MV-4-11 (cell line): ENCODE data around the gene ANTXRL.
"Not testable (repeated sequence)": the region's sequence is repeated elsewhere in the genome, so short reads cannot be mapped to it uniquely, and the experiment has no call there.

Experiments
- DNase-seq: peaks from one replicate; lab custom pipeline; 2025; lab: John Stamatoyannopoulos, UW

ANTXRL gene

GRCh38 chr10:46330894-46331293, 44.1 kb downstream of the ANTXRL start:
- DNase-seq, result no peak

- not testable (repeated sequence) for DNase-seq
Measured at GRCh38 chr10:46365484-46365883, 78.7 kb downstream of the ANTXRL start.

DNA sequence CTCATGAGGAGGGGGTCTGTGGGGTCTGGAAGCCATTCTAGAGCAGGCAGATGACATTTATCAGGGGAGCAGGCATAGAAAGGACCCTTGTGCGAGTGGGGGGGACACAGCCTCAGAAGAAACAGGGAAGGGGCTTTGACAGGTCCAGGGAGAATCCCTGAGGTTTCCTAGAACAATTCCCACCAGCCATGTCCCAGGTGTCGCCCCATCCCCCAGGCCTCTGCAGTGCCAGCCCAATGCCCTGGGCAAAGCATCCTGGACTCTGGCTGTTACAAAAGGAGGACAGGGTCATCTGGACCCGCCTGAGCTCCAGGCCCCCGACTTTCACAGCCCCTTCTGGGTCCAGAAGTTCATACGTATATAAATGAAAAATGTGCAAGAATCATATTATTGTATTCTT, 80.4 kb downstream of the ANTXRL start:
- DNase-seq, result not testable (repeated sequence)

DNA sequence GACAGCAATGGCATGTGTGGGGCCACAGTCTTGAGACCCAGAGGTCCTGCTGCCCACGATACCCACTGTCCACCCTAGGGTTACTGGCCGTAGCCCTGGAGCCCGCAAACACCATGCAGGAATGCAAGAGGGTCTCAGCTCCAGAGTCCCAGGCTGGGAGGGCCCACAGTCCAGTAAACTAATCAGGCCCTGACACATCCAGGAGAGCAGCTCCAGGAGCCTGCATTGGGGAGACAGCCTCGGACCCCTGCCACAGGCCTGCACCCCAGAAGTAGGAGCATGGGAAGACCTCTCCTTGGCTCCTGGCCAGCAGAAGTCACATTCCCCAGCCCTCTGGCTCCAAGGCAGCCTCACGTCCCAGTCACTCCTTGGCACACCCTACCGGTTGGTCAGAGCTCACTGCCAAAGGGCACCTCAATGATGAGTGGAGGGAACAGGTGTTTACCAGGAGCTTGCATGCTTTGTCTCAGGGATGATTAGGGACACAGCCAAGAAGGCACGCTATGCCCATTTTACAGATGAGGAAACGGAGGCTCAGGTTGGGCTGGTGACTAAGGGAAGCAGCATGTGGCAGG, 81.0 kb downstream of the ANTXRL start:
- not testable (repeated sequence) for DNase-seq

- not testable (repeated sequence) for DNase-seq
Measured at GRCh38 chr10:46368956-46369355, 82.2 kb downstream of the ANTXRL start.

DNA sequence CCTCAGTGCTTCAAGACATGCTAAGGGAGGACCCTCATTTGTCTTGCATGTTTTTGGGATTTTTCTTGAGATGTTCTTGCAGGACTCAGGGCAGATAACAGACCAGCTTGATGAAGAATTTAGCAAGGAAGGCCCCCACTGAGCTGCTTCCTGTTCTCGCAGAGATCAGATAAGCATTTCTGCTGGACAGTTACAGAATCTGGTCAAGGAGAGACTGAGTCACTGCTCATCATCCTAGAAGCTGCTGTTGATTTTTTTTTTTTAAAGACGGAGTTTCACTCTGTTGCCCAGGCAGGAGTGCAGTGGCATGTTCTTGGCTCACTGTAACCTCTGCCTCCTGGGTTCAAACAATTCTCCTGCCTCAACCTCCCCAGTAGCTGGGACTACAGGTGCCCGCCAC, 87.6 kb downstream of the ANTXRL start:
- DNase-seq, result not testable (repeated sequence)

DNA sequence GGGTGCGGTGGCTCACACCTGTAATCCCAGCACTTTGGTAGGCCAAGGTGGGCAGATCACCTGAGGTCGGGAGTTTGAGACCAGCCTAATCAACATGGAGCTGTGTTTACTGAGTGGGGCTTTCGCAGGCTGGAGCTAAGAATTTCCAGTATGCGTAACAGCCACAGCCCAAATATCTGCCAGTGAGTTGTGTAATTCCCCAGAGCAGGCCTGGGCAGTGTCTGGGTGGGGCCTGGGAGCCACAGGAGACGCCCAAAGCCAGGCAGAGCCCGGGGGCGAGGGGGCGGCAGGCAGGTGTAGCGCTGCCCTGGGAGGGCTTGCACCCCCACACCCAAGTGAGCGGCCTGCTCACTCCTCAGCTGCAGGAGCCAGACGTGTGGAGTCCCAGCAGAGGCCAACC, 88.6 kb downstream of the ANTXRL start, which contains the start of gene ANXA8L1:
Gene ANXA8L1 (plus strand): TSS at position 371 of the 400 bp plus-strand sequence. CDS start 76 bp downstream, outside the sequence.
- DNase-seq, result not testable (repeated sequence)

DNA sequence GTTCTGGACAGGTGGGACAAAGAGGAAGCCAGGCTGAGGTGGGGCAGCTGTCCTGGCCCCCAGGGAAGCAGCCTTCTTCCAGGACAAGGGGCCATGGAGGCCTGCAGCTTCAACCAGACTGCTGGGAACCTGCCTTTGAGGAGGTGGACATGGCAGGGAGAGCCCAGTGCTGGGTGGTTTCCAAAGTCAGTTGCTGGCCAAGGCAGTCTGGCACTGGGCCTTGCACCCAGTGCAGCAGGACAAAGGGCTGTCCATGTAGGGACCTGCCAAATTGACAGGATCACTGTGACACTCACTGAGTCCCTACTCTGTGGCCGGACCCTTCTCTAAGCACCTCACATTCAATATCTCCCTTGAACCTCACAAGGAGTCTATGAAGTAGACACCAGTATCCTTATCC, 90.2 kb downstream of the ANTXRL start:
- not testable (repeated sequence) for DNase-seq

DNA sequence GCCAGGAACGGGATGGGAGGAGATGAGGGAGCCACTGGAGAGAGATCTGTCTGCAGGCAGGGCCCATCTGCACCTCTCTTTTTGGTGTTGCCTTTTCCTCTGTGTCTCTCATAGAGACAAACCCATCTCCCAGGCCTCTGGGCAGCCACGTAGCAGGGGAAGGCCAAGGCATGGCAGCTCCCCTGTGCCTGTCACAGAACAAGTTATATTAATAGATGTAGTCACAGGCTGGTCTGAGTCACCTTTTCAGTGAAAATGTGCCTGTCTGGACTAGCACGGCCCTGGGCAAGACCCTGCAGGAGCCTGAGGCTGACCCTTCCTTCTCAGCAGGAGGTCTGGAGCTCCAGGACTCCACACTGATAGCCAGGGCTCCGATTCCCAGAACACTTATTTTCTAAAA, 90.9 kb downstream of the ANTXRL start:
- not testable (repeated sequence) for DNase-seq

GRCh38 chr10:46378108-46378507, 91.3 kb downstream of the ANTXRL start:
- DNase-seq, result not testable (repeated sequence)

DNA sequence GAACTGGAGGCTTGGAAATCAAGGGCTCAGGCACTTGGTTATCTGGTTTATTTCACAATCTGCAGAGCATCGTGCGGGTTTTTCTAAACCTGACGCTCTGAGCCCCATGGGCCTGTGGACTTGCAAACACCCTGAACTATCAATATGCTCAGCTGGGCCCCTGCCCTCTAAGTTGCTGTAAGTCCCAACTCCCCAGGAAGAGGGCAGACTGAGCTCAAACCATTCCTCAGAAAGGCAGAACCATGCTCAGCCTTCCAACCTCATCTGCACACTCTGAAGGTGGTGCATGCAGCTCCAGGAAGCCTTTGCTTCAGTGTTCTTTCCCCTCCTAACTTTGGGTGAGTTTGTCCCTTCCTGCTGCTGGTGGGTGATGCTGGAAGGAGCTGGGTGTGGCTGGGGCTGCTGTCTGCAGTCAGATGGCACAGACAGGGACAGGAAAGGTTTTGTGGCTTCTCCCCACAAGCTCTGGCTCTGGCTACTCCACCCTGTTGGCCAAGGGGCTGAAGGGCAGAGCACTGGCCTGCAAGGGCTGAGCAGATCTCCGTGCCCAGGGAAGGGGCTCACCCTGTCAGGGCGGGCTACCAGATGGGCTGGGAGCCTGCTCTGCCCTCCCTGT, 92.5 kb downstream of the ANTXRL start:
- DNase-seq, result not testable (repeated sequence)
